Activated T-cell treated with anti-CD3 and anti-CD28 coated beads for 48 hours (primary cell): ENCODE measurements around the gene MPDU1.
A peak's percentile ranks its signal among the peaks of the same experiment; 100 is the strongest.
"Not testable (repeated sequence)": the region's sequence is repeated elsewhere in the genome, so short reads cannot be mapped to it uniquely, and the experiment has no call there.

Experiments used
- DNase-seq: peaks from one replicate; pipeline ENCODE4 v3.0.0-alpha.2; 2020; ENCODE audit warnings: low read depth

MPDU1 gene

DNA sequence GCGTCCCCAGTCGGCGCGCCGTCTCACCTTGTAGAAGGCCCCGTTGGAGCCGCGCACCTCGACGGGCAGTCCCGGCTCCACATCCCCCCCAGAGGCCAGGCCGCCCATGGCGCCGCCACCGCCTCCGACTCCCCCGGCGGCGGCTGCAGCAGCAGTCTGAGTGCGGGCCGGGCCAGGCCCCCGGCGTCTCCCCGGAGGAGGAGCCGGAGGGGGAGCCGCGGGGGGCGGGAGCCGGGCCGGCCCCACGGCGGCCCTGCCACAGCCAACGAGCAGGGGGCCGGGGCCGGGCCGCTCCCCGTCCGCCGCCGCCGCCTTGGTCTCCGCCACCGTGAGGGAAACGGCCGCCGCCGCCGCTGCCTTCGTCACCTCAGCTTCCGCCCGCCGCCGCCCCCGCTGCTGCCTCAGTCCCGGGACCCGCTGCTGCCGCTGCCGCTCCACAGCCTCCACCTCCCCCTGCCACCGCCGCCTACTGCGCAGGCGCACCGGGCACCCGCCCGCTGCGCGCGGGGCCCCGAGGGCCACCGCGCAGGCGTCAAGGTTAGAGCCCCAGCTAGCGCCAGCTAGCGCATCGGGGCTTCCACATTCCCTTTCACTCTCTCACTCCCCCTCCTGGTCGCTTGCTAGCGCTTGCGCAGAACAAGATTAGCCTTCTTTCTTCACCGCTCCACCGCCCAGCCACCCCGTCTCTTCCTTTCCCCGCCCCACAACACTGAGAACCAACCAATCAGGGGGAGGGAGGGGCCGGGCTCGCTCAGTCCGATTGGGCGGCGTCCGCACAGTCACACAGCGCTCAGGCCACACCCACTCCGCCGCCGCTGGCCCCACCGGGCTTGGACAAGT, 31.0 kb downstream of the MPDU1 start, which contains the start of gene FXR2:
TSS of gene FXR2 (minus strand) at position 473 of the 840 bp plus-strand sequence. CDS start at position 108, 365 bp downstream.
- DNase-seq: peak; percentile 99

DNA sequence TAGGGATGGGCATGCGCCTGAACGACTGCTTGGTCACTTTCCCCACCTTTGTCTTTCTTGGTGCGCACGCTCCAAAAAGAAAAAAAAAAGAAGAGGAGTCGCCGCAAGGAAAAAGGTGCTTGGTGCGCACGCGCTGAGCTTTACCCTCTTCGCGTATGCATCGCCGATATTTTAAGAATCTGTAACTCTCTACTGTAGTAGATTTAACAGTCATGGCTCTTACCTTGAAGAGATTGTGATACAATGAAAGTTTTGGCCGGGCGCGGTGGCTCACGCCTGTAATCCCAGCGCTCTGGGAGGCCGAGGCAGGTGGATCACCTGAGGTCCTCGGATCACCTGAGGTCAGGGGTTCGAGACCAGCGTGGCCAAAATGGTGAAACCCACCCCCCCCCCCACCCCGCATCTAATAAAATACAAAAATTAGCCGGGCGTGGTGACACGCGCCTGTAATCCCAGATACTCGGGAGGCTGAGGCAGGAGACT, 31.7 kb downstream of the MPDU1 start:
- no peak for DNase-seq

DNA sequence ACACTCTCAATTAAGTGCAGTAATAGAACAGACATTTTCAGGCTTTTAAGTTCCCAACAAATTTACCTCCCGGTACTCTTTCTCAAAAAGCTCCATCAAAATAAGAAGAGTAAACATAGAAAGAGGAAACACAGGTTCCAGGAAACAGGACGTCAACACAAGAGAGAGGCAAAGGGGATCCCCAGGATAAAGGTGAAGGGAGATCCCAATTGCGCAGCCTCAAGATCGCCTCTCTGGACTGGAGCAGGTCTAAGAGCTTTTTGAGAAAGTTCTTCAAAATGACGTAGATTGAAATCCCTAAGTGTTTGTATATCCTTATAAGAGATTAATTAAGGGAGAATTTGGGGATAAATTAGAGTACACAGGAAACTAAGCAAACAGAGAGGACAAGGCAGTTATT, 35.0 kb downstream of the MPDU1 start:
- DNase-seq: no peak

DNA sequence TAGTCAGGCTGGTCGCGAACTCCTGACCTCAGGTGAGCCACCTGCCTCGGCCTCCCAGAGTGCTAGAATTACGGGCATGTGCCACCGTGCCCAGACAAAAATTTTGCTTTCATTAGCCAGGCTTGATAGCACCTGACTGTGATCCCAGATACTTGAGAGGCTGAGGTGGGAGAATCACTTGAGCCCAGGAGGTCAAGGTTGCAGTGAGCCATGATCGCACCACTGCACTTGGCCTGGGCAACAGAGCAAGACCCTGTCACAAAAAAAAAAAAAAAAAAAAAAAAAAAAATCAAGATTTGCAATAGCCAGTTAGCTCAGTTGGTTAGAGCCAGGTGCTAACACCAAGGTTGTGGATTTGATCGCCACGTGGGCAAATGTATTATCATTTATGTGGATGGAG, 37.2 kb downstream of the MPDU1 start:
- DNase-seq: no peak

DNA sequence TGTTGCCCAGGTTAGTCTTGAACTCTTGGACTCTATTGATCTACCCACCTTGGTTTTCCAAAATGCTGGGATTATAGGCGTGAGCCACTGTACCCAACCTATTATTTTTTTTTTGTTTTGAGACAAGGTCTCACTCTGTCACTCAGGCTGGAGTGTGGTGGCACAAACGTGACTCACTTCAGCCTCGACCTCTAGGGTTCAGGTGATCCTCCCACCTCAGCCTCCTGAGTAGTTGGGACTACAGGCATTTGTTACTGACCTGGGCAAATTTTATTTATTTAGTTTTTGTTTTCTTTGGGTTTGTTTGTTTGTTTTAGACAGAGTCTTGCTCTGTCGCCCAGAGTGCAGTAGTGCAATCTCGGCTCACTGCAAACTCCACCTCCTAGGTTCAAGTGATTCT, 40.0 kb downstream of the MPDU1 start:
- no peak for DNase-seq

DNA sequence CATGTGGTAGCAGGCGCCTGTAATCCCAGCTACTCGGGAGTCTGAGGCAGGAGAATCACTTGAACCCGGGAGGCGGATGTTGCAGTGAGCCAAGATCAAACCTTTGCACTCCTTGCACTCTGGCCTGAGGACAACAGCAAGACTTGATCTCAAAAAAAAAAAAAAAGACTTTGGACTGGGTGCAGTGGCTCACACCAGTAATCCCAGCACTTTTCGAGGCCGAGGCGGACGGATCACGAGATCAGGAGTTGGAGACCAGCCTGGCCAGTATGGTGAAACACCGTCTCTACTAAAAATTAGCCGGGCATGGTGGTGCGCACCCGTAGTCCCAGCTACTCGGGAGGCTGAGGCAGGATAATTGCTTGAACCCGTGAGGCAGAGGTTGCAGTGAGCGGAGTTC, 42.1 kb downstream of the MPDU1 start:
- DNase-seq: not testable (repeated sequence)

DNA sequence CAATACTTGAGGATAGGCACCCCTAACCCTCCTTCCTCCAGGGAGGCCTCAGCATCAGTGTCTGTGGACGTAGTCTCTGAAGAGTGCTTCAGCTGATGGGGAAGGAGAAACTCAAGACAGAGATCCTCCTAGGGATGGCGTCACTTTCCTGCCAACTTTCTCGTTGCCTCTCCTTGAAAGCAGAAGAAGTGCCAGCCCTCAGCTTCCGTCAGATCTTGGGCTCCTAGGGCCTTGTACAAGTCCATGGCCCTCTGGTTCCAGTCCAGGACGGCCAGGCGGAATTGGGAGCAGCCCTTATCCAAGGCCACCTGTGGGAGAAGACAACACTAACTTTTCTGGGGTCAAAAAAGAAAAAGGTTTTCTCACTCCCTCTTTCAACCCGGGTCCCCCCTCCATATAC, 42.7 kb downstream of the MPDU1 start:
- no peak for DNase-seq

DNA sequence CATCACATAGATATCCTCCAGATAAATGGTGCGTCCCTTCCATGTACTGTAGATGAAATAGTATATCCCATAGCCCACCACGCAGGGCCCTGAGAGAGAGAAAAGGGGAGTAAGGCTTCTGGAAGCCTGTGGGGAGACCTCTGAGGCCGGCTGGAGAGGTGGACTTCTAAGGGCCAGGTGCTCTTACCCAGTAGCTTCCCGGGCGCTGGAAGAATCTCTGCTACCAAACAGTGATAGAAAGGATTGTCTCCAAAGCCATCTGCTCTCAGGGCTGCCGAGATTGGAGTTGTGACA, 43.3 kb downstream of the MPDU1 start:
- DNase-seq: no peak

DNA sequence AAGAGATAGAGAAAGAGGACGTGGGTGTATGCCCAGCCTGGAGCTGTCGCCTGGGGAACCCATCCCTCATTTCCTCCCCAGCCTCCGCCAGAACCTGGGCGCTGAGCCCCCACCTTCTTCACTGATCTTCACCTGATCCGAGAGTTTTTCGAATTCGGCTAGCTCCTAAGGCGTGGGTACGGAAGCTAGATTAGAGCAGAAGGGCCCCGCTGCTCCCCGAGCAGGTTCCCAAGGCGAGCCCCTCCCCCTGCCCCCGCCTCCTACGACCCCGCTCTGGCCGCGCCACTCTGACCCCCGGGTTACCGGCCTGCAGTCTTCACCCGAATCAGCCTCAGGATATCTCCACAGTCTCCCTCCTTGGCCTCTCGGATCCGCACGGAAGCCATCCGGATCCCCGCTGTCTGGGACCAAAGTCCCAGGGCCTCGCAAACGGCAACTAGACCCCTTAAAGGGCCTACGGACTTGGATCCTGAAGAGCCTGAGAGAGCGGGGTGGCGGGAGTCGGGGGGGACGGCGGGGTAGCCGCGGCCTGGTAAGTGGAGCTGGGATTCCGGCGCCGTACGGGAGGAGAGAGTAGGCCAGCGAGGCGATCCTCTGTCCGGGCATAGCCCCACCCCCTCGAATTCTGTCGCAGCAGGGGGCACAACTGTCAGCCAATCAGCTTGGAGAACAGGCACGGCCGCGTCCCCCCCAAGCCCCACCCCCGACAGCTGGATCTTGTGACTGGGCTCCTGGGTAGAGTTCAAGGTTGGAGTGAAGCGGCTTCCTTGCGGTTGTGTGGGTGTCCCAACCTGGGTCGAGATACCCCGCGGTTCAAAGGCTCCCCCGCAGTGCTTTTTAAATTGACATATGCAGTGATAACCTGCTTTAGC, 43.8 kb downstream of the MPDU1 start, which contains the start of gene SAT2:
TSS of gene SAT2 (minus strand) at position 572 of the 872 bp plus-strand sequence. CDS start at position 386, 186 bp downstream.
- peak; percentile 81 for DNase-seq

DNA sequence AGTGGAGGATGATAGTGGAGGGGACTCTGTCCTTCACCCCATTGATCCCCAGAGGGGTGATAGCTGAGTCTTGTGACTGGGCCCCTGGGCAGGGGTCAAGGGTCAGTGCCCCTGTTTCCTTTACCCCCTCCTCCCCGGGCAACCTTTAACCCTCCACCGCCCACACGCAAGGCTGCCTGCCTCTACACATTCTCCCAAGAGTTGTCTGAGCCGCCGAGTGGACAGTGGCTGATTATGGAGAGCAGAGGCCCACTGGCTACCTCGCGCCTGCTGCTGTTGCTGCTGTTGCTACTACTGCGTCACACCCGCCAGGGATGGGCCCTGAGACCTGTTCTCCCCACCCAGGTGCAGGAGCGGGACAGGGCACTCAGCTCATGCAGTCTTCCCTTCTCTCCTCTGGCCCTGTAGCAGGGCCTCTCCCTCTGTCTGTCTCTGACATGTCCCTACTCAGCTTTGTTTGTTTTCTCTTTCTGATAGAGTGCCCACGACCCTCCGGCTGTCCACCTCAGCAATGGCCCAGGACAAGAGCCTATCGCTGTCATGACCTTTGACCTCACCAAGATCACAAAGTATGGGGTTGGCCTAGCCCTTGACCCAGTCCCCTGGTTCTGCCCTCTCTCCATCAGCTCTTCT, 46.4 kb downstream of the MPDU1 start, which contains the start of gene SHBG:
TSS of gene SHBG (plus strand) at position 197 of the 633 bp plus-strand sequence. CDS start at position 235, 38 bp downstream.
- DNase-seq: no peak

DNA sequence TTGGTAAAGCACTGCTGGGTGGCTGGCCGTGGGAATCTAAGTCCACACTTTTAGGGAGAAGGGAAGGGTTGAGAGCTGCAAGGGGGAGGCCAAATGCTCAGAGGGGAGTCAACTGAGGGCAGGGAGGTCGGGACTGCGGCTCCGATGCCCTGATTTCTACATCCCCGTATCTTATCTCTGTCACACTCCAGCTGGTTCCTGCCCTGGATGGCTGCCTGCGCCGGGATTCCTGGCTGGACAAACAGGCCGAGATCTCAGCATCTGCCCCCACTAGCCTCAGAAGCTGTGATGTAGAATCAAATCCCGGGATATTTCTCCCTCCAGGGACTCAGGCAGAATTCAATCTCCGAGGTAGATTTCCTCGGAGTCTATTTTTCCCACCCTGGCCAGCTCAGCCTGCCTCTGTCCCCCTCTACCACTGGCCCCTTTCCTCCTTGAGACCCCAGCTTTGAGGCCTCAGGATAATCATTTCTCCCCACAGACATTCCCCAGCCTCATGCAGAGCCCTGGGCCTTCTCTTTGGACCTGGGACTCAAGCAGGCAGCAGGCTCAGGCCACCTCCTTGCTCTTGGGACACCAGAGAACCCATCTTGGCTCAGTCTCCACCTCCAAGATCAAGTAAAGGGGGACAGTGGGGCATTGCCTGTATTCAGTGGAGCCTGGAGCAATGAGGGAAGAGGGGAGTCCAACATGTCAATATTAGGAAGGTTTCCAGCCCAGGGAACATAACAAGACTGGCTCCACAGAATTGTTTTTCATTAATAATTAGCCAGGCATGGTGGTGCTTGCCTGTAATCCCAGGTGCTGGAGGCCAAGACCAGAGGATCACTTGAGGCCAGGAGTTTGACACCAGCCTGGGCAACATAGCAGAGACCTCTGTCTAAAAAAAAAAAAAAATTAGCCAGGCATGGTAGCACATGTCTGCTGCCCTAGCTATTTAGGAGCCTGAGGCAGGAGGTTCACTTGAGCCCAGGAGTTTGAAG, 48.0 kb downstream of the MPDU1 start:
- no peak for DNase-seq

DNA sequence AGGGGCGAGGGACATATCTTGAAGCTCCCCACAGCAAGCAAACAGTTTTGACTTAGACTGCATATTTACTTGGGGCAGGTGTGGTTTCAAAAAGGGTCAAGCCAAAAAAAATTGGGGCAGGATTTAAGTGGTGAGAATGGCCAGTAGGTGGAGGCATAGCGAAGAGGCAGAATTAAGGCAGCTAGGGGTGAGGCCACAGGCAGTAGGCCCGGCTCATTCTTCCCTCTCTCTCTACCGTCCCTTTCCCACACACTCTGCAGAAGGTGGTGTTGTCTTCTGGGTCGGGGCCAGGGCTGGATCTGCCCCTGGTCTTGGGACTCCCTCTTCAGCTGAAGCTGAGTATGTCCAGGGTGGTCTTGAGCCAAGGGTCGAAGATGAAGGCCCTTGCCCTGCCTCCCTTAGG, 48.8 kb downstream of the MPDU1 start:
- no peak for DNase-seq

DNA sequence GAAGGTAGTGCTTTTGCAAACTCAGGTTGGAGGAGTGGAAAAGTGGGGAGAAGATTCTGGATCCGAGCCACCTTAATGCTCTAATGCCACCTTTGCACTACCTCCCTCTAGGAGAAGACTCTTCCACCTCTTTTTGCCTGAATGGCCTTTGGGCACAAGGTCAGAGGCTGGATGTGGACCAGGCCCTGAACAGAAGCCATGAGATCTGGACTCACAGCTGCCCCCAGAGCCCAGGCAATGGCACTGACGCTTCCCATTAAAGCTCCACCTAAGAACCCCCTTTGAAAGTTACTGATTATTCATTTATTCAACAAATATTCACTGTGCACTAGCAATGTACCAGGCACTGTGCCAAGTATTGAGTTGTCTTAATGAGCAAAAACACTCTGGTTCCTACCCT, 49.4 kb downstream of the MPDU1 start:
- DNase-seq: no peak

DNA sequence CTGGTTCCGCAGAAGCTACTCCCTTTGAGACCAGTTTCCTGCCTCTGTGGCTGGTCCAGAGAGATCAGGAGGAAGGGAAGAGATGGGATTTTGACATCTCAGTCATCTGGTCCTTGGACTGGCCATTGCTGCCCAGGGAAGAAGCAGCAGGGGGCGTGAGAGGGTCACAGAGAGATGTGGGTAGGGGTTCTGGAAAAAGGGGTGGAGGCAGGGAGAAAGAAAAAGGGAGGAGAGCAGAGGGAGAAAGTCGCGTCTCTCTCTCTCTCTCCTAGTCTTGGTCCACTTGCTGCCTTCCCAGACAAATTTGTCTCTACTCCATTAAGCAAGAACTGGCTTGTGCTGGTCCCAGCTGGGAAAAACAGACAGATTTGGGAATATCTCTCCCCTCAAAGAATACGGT, 50.7 kb downstream of the MPDU1 start:
- DNase-seq: no peak

DNA sequence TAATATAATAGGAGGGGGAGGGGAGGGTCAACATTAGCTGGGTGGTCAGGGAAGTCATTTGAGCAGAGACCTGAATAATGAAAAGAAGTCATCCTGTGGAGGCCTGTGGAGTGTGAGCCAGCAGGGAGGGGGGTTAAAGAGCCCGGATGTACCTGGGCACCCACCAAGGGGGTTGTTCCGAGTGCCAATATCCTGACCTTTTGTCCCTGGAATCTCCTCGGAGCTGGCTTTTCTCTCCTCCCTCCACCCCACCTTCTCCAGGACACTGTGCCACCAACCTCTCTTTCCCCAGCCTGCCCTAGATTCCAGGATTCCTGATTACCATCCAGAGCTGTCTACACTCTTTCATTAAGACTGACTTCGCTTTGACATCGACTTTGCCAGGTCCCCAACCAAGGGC, 52.5 kb downstream of the MPDU1 start:
- DNase-seq: no peak
